ENCODE data around the gene CARD11. TPM values are rescaled to one million over a fixed set of nuclear protein-coding genes. Genes with fewer than 3 reads are reported as not detected.

Gene CARD11
- total RNA-seq, 6 experiments from 2014 or later = 0.37 to 0.90 (median 0.50) TPM

DNA sequence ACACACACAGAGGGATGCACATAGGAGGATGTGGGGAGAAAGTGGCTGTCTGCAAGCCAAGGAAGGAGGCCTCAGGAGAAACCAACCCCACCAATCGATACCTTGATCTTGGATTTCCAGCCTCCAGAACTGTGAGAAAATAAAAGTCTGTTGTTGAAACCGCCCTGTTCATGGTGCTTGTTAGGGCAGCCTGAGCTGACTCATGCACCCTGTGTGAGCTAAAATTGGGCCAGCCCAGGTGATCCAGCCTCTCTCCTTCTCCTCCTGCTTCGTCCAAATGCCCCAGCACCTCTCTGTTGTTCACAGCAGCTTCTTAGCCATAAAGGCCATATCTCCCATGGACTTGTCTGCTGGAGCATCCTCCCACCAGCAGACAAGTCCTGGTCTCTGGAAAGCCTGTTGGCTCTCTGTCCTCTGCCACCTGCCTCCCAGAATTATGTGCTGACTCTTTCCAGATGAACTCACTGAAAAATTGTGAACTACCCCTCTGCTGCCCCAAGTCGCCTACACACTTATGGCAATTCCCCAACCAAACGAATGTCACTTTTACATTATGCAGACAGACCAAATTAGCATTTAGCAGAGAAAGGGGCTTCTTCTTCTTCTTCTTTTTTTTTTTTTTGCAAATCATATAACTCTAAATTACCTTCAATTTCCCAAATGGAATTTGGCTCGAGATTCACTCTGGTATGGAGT lies 30.2 kb upstream of the CARD11 start:
- DNase-seq (no peak), ATAC-seq (no peak)
- 63% methylated on average over 3 of the region's 6 CpGs for WGBS (ENCODE audit: insufficient coverage, low coverage, low lambda C conversion rate, missing lambda C conversion rate)
- no peak for TF ChIP-seq POLR2A (IDR thresholded peaks at IDR 0.05)
- TF ChIP-seq, protein P1, sequence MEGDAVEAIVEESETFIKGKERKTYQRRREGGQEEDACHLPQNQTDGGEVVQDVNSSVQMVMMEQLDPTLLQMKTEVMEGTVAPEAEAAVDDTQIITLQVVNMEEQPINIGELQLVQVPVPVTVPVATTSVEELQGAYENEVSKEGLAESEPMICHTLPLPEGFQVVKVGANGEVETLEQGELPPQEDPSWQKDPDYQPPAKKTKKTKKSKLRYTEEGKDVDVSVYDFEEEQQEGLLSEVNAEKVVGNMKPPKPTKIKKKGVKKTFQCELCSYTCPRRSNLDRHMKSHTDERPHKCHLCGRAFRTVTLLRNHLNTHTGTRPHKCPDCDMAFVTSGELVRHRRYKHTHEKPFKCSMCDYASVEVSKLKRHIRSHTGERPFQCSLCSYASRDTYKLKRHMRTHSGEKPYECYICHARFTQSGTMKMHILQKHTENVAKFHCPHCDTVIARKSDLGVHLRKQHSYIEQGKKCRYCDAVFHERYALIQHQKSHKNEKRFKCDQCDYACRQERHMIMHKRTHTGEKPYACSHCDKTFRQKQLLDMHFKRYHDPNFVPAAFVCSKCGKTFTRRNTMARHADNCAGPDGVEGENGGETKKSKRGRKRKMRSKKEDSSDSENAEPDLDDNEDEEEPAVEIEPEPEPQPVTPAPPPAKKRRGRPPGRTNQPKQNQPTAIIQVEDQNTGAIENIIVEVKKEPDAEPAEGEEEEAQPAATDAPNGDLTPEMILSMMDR (IDR thresholded peaks at IDR 0.05) = no peak
- H3K27me3 ChIP-seq = no peaks in the 10 kb centered on the region
- H3K4me3 ChIP-seq = no peak overlapping the region
- no peaks in the 10 kb centered on the region for H3K36me3 ChIP-seq
- intact Hi-C loops (cut with DNase I) = no loop called here
- H3K4me1 ChIP-seq = no peaks in the 10 kb centered on the region
- H3K9me3 ChIP-seq = no peaks in the 10 kb centered on the region
- no peak overlapping the region for H3K27ac ChIP-seq

DNA sequence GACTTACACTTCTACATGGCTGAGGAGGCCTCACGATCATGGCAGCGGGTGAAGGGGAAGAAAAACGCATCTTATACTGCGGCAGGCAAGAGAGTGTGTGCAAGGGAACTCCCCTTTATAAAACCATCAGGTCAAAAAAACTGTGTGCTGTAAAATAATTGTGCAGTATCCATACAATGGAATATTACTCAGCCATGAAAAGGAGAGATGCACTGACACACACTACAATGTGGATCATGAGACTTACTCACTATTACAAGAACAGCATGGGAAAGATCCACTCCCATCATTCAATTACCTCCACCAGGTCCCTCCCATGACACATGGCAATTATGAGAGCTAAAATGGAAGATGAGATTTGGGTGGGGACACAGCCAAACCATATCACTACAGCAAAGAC lies 27.2 kb upstream of the CARD11 start:
- Histone ChIP-seq H3K4me1 (no peaks in the 10 kb centered on the region), H3K4me3 (no peak overlapping the region), H3K9me3 (no peaks in the 10 kb centered on the region), H3K36me3 (no peaks in the 10 kb centered on the region), H3K27ac (no peak overlapping the region), H3K27me3 (no peaks in the 10 kb centered on the region)
- intact Hi-C loops (cut with DNase I) = no loop called here
- no peak for ATAC-seq
- TF ChIP-seq, protein P1 (IDR thresholded peaks at IDR 0.05) = no peak
- TF ChIP-seq POLR2A (IDR thresholded peaks at IDR 0.05) = no peak
- 52% methylated on average over 4 of the region's 4 CpGs for WGBS (ENCODE audit: insufficient coverage, low coverage, low lambda C conversion rate, missing lambda C conversion rate)
- no peak for DNase-seq

DNA sequence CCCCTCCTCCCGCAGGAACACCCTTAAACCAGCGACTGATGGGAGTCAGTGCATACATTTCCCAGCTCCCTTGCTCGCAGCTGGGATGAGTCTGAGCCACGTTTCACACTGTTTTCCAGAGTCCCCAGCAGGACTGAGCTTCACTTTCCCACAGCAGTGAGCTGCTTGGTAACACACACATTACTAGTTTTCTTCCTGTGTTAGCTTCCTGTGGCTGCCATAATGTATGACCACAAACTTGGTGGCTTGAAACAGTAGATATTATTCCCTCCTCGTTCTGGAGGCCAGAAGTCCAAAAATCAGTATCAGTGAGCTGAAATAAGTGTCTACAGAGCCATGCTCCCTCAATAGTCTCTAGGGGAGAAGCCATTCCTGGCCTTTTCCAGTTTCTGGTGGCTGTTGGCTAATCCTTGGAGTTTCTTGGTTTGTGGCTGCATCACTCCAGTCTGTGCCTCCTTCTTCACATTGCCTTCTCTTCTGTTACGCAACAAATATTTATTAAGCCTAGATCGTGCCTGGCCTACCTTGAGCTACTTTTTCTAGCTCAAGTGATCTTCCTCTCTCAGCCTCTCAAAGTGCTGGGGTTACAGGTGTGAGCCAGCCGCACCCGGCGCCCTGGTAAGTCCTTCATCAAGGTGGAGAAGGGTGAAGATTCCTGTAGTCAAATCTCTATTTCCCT lies 26.2 kb upstream of the CARD11 start:
- no peak for DNase-seq
- H3K4me1 ChIP-seq = no peaks in the 10 kb centered on the region
- no peak for ATAC-seq
- WGBS (ENCODE audit: insufficient coverage, low coverage, low lambda C conversion rate, missing lambda C conversion rate) = 56% methylated on average over 9 of the region's 10 CpGs
- H3K9me3 ChIP-seq = no peaks in the 10 kb centered on the region
- intact Hi-C loops (cut with DNase I) = no loop called here
- H3K27me3 ChIP-seq = no peaks in the 10 kb centered on the region
- TF ChIP-seq, protein P1 (IDR thresholded peaks at IDR 0.05) = no peak
- no peak for TF ChIP-seq POLR2A (IDR thresholded peaks at IDR 0.05)
- H3K36me3 ChIP-seq = no peaks in the 10 kb centered on the region
- no peak overlapping the region for H3K27ac ChIP-seq
- H3K4me3 ChIP-seq = no peak overlapping the region

DNA sequence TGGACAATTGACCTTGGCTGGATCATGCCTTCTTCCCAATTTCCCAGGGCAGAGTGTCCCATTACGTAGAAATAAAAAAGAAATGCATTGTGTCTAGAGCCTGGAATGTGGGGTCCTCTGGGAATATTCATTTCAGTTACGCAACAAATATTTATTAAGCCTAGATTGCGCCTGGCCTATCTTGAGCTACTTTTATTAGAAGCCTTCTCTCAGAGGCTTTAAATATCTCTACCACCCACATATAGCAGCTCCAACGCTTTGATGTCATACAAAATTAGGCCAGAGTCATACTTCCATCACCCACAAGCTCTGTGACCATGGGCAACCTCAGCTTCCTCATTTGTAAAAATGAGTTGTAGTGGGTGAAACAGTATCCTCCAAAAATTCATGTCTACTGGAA lies 24.9 kb upstream of the CARD11 start:
- DNase-seq (no peak), ATAC-seq (no peak)
- H3K27me3 ChIP-seq = no peaks in the 10 kb centered on the region
- no peaks in the 10 kb centered on the region for H3K4me1 ChIP-seq
- no peak overlapping the region for H3K27ac ChIP-seq
- H3K4me3 ChIP-seq = no peak overlapping the region
- H3K9me3 ChIP-seq = no peaks in the 10 kb centered on the region
- H3K36me3 ChIP-seq = no peaks in the 10 kb centered on the region
- TF ChIP-seq, protein P1 (IDR thresholded peaks at IDR 0.05) = no peak
- no peak for TF ChIP-seq POLR2A (IDR thresholded peaks at IDR 0.05)
- 41% methylated on average over 4 of the region's 4 CpGs for WGBS (ENCODE audit: insufficient coverage, low coverage, low lambda C conversion rate, missing lambda C conversion rate)
- intact Hi-C loops (cut with DNase I) = no loop called here

Measured in right lobe of liver (tissue), 6 donors.